HG03432 (cell line): ENCODE measurements around the gene BCAS3.
"Not testable (repeated sequence)": the region's sequence is repeated elsewhere in the genome, so short reads cannot be mapped to it uniquely, and the experiment has no call there.

ENCODE experiments used
- ATAC-seq: cut with Tn5 transposase; IDR thresholded peaks from one replicate; pipeline ENCODE4 v1.9.1; 2021; ENCODE audit warnings: mild to moderate bottlenecking, moderate library complexity; ENCODE audit not compliant: unreplicated experiment

The BCAS3 gene

DNA sequence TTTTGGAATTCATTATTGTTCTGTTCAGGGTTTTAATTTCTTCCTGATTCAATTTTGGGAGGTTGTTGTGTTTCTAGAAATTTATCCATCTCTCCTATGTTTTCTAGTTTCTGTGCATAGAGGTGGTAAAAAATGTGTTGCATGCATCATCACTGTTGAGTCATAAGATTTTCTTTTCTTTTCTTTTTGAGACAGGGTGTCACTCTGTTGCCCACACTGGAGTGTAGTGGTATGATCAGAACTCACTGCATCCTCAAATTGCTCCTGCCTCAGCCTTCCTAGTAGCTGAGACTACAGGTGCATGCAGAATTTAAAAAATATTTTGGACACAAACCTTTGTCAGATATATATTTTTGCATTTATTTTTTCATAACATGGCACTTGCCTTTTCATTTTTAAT, 184.8 kb downstream of the BCAS3 start:
- no peak for ATAC-seq

DNA sequence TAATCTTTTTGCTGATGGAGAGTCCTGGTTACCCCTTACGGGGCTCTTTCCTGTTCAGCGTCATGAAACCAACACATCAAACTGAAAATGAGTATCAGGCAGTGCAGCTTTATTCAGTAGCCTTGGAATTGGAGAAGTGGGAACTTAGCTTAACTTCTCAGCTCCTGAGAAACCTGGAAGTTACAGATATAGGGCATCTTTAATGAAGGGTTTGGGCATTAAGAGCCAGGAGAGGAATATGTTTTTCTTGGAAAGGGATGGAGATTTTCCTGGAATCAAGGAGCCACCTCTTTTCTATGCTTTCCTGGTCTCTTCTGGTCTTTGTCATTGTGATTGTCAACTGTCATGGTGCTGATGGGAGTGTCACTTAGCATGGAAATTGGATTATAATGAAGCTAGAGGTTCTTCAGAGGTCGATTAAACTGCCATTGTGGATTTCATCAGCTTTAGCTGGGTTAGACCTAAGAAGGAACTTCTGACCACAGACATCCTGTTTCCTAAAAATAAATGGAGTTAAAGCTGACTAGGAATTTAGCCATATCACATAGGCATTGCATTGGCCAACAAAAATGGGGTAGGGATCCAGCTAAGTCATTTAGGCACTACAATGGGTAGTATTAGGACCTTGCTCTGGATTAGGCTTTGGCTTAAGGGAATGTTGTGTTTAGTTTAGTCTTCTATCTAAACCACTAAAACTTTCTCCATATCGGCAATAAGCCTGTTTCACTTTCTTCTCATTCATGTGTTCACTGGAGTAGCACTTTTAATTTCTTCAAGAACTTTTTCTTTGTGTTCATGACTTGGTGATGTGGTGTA, 186.4 kb downstream of the BCAS3 start:
- ATAC-seq: no peak

DNA sequence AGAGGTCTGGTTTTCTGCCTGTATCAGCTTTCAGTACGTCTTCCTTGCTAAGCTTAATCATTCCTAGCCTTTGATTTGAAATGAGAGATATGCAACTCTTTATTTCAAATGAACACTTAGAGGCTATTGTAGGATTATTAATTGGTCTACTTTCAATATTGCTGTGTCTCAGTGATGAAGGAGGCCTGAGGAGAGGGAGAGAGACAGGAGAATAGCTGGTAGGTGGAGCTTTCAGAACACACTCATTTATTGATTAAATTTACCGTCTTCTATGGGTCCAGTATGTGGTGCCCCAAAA, 187.0 kb downstream of the BCAS3 start:
- ATAC-seq: no peak

DNA sequence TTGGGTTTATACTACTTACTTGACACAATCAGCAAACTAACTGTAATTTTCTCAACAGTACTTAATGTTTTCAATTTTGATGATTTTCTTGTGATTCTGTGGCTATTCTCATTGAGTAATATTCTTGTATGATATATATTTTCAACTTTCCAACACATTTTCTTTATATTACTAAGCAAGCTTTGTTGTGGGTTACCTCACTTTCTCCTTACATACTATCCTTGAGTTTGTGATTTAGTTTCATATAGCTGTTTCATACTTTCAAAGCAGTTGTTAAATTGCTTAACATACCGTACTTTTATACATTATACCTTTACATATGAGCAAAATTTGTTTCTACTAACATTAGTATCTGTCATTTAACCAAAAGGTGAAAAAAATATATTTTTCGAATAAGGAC, 197.1 kb downstream of the BCAS3 start:
- ATAC-seq: no peak

DNA sequence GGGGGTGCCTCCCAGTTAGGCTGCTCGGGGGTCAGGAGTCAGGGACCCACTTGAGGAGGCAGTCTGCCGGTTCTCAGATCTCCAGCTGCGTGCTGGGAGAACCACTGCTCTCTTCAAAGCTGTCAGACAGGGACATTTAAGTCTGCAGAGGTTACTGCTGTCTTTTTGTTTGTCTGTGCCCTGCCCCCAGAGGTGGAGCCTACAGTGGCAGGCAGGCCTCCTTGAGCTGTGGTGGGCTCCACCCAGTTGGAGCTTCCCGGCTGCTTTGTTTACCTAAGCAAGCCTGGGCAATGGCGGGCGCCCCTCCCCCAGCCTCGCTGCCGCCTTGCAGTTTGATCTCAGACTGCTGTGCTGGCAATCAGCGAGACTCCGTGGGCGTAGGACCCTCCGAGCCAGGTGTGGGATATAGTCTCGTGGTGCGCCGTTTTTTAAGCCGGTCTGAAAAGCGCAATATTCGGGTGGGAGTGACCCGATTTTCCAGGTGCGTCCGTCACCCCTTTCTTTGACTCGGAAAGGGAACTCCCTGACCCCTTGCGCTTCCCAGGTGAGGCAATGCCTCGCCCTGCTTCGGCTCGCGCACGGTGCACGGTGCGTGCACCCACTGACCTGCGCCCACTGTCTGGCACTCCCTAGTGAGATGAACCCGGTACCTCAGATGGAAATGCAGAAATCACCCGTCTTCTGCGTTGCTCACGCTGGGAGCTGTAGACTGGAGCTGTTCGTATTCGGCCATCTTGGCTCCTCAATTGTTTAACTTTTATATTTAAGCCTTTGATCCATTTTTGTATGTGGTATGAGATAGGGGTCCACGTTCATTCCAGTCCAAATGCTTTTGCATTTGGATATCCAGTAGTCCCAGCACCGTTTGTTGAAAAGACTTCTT, 209.3 kb downstream of the BCAS3 start:
- not testable (repeated sequence) for ATAC-seq

DNA sequence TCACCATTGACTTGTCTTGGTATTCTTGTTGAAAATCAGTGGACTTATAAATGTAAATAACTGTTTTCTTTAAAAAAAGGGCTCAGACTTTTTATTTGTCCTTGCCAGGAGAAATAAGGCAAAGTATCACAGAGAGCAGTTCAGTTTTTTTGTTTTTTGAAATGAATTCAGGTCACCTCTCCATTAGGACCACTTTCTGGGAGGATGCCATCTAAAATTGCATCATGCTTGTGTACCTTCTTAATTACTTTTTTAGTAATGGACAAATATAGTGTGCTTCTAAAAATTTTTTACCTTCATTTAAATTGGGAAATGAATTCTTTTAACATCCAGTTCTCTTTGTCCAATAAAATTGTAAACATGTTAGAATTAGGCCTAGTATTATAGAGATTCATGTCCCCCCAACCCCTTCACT, 210.0 kb downstream of the BCAS3 start:
- ATAC-seq: no peak

DNA sequence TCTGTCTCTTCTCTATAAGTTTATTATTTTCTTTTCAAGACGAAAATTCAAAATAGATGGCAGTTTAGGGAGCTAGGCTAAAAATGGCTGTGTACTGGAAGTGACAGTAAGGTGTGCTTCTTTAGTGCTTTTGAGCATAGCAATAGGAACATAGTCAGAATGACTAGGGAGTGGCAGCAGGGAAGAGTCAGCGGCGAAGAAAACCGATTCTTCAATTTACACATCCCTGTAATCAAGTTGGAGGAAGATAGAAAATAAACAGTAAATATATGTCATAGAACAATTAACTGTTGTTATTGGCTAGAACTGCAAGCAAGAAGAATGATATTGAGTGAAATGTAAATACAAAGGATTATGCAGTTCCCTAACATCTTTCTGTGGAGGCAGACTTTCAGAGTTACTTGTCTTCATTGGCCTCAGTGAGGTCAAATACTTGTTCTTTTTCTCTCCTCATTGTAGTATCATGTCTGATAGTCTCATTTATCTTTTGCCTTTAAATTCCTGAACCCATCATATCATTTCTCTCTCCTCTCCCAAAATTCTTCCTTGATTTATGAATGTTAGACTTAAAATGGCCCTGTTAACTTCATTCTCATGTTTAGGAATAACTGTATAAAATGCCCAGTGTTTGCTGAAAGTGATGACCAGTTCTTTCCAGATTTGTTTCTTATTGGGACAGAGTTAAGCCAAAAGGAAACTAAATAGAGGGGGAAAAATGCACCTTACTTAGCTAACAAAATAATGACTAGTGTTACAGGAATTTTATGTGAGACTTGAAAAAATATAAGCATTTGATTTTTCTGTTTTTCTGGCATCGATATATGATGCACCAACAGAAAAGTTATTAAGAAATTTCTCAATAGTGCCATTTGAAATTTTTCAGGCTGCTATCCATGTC, 211.4 kb downstream of the BCAS3 start:
- ATAC-seq: no peak

DNA sequence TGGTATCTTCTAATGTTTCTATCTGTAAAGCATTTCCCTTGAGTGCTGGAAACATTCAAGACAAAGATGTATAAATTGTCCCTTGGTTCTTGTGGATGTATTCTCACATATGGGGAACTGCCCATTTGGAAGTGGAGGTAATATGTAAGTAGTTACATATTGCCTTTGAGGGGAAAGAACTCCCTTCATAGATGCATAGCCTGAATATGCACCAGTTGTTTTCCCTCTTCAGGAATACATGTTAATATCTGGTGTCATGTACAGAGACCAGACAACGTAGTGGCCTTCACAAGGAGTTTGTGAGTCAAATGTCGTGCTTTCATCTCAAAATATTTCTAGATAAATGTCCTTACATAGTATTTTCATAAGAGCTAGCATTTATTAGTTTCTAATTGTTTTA, 213.5 kb downstream of the BCAS3 start:
- no peak for ATAC-seq

DNA sequence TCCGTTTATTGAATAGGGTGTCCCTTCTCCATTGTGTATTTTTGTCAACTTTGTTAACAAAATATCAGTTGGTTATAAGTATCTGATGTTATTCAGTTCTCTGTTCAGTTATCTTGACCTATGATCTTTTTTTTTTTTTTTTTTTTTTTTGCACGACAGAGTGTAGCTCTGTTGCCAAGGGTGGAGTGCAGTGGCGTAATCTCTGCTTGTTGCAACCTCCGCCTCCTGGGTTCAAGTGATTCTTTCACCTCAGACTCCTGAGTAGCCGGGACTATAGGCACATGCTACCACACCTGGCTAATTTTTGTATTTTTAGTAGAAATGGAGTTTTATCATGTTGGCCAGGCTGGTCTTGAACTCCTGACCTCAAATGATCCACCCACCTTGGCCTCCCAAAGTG, 215.8 kb downstream of the BCAS3 start:
- ATAC-seq: no peak

DNA sequence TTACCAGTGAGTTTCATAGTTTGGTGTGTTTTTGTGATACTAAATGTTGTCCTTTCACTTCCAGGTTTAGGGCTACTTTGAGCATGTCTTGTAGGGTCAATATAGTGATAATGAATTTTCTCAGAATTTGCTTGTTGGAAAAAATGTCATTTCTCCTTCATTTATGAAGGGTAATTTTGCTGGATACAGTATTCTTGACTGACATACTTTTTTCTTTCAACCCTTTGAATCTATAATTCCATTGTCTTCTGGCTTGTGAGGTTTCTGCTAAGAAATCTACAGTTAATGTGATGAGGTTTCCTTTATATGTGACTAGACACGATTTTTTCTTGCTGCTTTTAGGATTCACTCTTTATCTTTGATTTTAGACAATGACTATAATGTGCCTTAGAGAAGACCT, 219.3 kb downstream of the BCAS3 start:
- no peak for ATAC-seq

DNA sequence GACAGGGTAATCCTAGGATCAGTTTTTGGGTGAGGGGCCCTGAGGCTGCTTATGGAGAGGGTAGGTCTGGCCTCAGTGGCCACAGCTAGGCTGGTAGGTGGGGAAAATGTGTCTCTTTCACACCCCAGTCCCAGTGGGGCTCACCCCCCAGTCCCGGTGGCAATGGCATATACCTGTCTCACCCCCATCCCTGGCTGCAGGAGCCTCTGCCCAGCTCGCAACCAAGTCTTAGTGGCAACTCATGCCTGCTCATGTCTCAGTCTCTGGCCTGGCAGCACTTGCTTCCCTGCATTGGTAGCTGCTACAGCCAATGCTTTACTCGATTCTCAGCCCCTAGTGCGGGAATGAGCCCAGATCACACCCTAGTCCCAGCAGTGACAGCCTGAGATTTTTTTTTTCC, 221.5 kb downstream of the BCAS3 start:
- no peak for ATAC-seq

DNA sequence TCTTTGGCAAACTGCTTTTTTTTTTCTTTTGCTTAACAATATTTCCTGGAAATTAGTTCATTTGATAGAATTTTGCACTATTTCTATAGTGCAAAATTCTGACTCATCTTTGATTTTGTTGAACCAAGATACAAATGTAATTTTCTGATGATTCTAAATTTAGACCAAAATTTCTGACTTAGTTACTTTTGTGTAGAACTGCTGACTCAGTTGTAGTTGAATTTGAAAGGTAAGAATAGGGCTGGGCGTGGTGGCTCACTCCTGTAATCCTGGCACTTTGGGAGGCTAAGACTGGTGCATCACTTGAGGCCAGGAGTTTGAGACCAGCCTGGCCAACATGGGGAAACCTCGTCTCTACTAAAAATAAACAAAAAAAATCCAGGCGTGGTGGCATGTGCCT, 223.0 kb downstream of the BCAS3 start:
- no peak for ATAC-seq

DNA sequence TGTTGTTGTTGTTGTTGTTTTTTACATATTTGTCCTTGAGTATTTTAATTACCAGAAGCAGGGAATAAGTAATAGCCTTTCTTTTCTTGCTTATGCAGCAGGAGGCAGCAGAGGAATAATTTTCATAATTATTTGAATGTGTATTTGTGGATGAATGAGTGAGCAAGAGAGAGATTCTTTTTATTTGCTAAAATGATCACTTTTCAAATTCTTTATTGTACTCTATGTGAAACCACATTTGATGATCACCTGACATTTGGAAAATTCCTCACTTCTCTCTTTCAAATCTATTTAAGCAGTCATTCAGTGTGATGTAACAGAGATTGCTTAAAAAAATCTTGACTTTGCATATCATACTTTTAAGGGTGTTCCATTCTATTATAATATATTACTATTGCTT, 223.6 kb downstream of the BCAS3 start:
- ATAC-seq: no peak

DNA sequence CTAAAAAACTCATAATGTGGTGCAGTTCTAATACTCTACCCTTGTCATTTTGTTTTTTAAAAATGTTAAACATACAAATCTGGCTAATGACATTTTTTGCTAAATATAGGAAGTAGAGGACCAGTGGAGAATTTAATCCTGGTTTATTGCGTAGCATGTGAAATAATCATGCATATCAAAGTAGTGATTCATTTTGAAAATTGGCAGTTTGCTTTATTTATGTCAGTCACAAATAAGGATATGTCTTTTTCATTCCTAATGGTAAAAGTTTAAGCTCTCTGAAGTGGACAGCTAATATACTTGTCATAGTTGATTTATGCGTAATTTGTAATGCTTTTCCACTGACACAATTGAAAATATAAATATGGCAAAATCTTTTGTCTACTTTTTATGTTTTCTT, 224.2 kb downstream of the BCAS3 start:
- no peak for ATAC-seq

DNA sequence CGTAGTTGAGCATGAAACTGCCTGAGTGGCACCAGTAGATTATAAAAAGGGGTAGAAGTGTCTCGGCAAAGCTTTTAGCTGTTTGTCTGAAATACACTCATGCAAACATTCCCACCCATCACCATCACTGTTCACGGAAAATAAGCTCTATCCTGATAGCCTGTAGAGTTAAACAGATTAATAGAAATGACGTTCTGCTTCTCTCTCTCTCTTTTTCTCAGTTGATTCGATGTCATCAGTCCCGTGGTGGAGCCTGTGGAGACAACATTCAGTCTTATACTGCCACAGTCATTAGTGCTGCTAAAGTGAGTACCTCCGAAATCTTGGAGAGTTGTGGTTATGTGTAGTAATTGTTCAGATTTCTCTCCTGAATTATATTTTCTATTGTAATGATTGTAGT, 224.7 kb downstream of the BCAS3 start:
- no peak for ATAC-seq

DNA sequence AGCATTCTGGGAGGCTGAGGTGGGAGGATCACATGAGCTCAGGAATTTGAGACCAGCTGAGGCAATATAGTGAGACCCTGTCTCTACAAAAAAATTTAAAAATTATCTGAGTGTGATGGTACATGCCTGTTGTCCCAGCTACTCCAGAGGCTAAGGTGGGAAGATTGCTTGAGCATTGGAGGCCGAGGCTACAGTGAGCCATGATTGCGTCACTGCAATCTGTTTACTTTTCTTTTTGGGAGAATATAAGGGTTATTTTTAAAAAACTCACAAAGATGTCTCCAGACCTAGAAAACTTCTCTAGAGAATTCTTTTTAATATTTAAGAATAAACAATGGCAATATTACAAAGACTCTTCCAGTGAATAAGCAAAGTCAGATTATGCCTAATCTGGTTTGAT, 226.9 kb downstream of the BCAS3 start:
- ATAC-seq: no peak

DNA sequence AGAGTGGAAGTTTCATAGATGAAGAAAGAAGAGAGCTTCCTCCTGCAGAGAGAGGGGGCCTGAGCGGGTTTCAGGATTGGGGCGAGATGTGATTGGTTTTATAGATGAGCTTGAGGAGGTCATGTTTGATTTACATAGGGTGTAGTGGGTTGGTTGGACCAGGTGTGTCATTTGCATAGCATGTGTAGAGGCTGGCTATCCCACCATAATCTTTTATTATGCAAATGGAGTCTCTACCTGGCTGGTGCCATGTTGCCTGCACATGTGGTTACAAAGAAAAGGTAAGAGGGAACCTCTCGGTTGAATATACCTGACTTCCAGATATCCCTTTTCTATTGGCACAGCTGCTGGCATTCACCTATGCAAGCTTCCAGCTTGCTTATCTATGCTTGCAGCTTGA, 228.1 kb downstream of the BCAS3 start:
- no peak for ATAC-seq

DNA sequence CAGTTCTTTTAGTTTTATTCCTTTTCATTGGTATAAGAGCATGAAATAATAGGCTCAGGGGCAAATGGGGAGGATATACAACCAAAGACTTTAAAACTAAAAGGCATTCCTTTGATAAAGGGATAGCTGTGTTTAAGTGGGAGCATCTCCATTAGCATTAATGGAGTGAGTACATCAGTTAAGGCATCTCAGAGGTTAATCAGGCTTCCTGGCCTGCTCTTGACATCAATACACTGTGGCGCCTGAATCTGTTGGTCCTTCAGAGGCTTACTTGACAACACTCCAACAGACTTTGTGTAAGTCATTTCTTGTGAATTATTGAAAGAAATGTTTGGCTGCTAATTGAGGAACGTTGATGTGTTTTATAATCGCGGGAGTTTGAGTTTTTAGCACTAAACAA, 230.7 kb downstream of the BCAS3 start:
- ATAC-seq: no peak

DNA sequence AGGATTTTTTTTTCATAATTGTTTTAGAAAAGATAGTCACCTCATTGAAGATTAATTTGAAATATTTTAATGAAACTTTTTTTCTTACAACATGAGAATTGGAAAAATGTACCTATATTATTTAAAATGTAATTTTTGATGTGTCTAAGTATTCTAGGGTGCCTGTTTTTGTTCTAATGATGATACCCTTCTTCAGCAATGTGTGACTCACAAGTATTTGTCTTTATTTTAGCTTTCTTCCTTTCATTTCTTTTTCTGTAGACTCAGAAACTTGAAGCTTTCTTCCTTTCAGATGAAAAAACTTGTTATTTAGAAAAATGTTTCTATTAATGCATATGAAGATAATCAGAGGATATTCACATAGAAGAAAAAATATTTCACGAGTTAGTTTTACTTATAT, 231.8 kb downstream of the BCAS3 start:
- no peak for ATAC-seq

DNA sequence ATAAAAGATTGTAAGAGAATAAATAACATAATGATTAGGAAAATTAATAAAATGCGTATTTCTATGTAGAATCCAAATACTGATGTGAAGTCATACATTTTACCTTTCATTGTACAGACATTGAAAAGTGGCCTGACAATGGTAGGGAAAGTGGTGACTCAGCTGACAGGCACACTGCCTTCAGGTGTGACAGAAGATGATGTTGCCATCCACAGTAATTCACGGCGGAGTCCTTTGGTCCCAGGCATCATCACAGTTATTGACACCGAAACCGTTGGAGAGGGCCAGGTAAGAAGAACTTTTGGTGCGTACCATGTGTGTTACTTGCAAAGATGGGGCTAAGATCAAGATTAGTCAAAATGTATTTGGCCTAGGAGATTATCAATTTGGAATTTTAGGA, 232.8 kb downstream of the BCAS3 start:
- ATAC-seq: no peak

DNA sequence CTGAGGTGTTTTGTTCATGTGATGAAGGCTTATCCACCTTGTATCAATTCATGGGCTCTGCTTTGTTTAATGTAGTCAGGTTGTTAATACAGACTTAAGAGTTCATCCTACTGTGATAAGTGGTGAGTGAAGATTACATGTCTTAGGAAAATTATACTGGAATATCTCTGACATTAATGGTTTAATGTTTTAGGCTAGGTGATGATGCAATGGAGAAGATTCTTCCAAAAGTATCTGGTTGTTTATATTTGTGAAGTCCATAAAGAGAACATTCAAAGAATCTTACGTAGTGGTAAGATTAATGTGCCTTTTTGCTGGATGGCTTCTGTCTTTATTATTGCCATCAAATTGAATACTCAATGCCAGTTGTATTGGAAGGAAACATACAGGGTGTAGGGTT, 236.4 kb downstream of the BCAS3 start:
- ATAC-seq: no peak
